ENCODE measurements around the gene MYL11.
A peak's percentile ranks its signal among the peaks of the same experiment; 100 is the strongest.

MYL11 gene

DNA sequence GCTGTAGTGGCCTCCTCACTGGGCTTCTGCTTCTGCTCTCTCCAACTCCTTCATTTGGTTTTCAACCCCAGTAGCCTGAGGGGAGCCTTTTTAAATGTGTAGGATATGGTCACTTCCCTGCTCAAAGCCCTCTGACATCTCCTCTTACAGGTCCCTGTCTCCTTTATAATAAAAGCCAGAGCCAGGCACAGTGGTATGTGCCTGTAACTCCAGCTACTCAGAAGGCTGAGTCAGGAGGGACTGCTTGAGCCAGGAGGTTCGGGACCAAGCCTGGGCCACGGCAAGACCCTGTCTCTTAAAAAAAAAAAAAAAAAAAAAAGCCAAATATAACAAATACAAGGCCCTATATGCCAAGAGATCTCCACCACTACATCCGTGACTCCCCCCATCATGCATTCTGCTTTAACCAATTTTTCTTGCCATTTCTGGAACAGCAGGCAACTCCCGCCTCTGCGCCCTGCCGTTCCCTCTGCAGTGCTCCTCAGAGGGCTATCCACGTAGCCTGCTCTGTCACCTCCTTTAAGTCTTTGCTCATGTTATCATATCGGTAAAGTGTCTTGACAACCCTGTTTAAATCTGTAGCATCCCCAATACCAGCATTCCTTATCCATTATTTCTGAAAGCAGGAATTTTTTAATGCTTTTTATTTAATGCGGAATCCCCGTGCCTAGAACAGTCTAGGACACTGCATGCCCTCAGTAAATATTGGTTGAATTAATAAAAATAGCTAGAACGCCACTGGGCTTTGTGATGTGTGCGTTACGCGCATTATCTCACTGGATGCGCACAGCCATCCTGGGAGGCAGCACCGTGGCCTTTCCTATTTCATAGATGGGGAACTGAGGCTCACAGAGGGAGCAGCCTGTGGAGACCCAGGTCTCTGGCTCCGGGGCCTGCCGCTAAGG lies 42.3 kb downstream of the MYL11 start:
- DNase-seq (ENCODE audit: extremely low read depth in 1 of 2, low read depth in 1 of 2) = no peak

- DNase-seq (ENCODE audit: extremely low read depth in 1 of 2, low read depth in 1 of 2) = peak; percentile 68 to 83
These were observed 43.1 kb downstream of the MYL11 start for GRCh38 chr16:30417529-30418349.

DNA sequence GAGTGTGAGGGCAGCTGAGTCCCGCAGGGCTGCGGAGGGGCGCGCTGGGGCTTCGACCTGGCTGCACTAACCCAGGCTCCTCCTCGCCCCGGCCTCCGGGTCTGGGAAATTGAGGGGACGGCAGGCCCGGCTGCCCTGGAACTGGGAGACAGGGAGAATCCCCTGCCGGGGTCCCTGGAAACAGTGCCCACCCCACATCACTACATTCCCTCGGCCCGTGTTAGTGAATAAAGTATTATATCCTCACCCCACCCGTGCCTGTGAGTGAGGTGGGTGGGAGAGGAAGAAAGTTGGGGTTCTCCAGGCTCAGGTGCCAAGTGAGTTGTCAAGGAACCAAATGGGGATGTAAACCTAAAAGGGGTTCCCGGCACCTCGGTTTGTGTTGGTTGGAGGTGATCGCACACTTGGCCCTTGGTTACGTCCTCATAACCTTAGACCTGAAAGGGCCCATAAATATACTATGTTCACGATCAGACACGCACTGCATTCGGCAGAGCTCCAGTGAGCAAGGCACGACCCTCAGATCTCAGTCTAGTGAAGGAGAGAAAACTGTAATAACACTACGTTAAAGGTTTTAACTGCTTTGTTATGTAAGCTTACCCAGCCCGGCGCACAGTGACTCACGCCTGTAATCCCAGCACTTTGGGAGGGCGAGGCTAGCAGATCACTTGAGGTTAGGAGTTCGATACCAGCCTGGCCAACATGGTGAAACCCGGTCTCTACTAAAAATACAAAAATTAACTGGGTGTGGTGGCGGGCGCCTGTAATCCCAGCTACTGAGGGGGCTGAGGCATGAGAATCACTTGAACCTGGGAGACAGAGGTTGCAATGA lies 44.0 kb downstream of the MYL11 start:
- DNase-seq (ENCODE audit: extremely low read depth in 1 of 2, low read depth in 1 of 2) = no peak

- DNase-seq (ENCODE audit: extremely low read depth in 1 of 2, low read depth in 1 of 2) = no peak
These were observed 46.4 kb downstream of the MYL11 start for GRCh38 chr16:30421010-30421409.

Data from activated CD8-positive, alpha-beta memory T cell treated with anti-CD3 and anti-CD28 coated beads for 1 hour (primary cell).